Measurements from ENCODE around the gene KHSRP. TPM values are rescaled to one million over a fixed set of nuclear protein-coding genes. Genes with fewer than 3 reads are reported as not detected.
"Not testable (repeated sequence)": the region's sequence is repeated elsewhere in the genome, so short reads cannot be mapped to it uniquely, and the experiment has no call there.

KHSRP gene
- total RNA-seq, 2 donors from 2014 or later, result 214 to 354 TPM

- H3K4me3 Mint-ChIP-seq, result no peak overlapping the region
- no peak overlapping the region for H3K27ac Mint-ChIP-seq
- no peaks in the 10 kb centered on the region for H3K9me3 Mint-ChIP-seq
- H3K36me3 Mint-ChIP-seq (ENCODE audit: low read depth), result peaks cover 91% of the 10 kb centered on the region
- H3K27me3 Mint-ChIP-seq, result no peaks in the 10 kb centered on the region
- no peak for ATAC-seq (replicated peaks)
- no peaks in the 10 kb centered on the region for H3K4me1 Mint-ChIP-seq
Measured at GRCh38 chr19:6416658-6417405, 7.8 kb downstream of the KHSRP start.

GRCh38 chr19:6415591-6416190, 8.9 kb downstream of the KHSRP start:
- no peaks in the 10 kb centered on the region for H3K4me1 Mint-ChIP-seq
- ATAC-seq (replicated peaks), result no peak
- peaks cover 79% of the 10 kb centered on the region for H3K36me3 Mint-ChIP-seq (ENCODE audit: low read depth)
- H3K27ac Mint-ChIP-seq, result no peak overlapping the region
- H3K4me3 Mint-ChIP-seq, result no peak overlapping the region
- no peaks in the 10 kb centered on the region for H3K9me3 Mint-ChIP-seq
- H3K27me3 Mint-ChIP-seq, result no peaks in the 10 kb centered on the region

GRCh38 chr19:6414793-6415590, 9.6 kb downstream of the KHSRP start:
- no peaks in the 10 kb centered on the region for H3K9me3 Mint-ChIP-seq
- ATAC-seq (replicated peaks), result no peak
- H3K36me3 Mint-ChIP-seq (ENCODE audit: low read depth), result peaks cover 72% of the 10 kb centered on the region
- no peak overlapping the region for H3K4me3 Mint-ChIP-seq
- H3K27me3 Mint-ChIP-seq, result no peaks in the 10 kb centered on the region
- H3K27ac Mint-ChIP-seq, result no peak overlapping the region
- no peaks in the 10 kb centered on the region for H3K4me1 Mint-ChIP-seq

GRCh38 chr19:6413721-6414643, 10.6 kb downstream of the KHSRP start:
- no peak for ATAC-seq (replicated peaks)
- Mint-ChIP-seq H3K9me3 (no peaks in the 10 kb centered on the region), H3K36me3 (ENCODE audit: low read depth) (peaks cover 62% of the 10 kb centered on the region), H3K4me1 (no peaks in the 10 kb centered on the region), H3K4me3 (no peak overlapping the region), H3K27ac (no peak overlapping the region), H3K27me3 (no peaks in the 10 kb centered on the region)

GRCh38 chr19:6413291-6413690, 11.3 kb downstream of the KHSRP start:
- no peaks in the 10 kb centered on the region for H3K4me1 Mint-ChIP-seq
- peaks cover 55% of the 10 kb centered on the region for H3K36me3 Mint-ChIP-seq (ENCODE audit: low read depth)
- no peaks in the 10 kb centered on the region for H3K27me3 Mint-ChIP-seq
- no peaks in the 10 kb centered on the region for H3K9me3 Mint-ChIP-seq
- ATAC-seq (replicated peaks), result no peak
- H3K27ac Mint-ChIP-seq, result no peak overlapping the region
- H3K4me3 Mint-ChIP-seq, result no peak overlapping the region

- Mint-ChIP-seq H3K4me3 (no peak overlapping the region), H3K27ac (no peak overlapping the region), H3K36me3 (ENCODE audit: low read depth) (peaks cover 49% of the 10 kb centered on the region), H3K27me3 (no peaks in the 10 kb centered on the region), H3K4me1 (no peaks in the 10 kb centered on the region), H3K9me3 (no peaks in the 10 kb centered on the region)
- peak; percentile 80 for ATAC-seq (replicated peaks)
Measured at GRCh38 chr19:6412447-6413091, 12.0 kb downstream of the KHSRP start.

GRCh38 chr19:6412061-6412446, 12.6 kb downstream of the KHSRP start:
- no peak overlapping the region for H3K27ac Mint-ChIP-seq
- peak; percentile 8 for ATAC-seq (replicated peaks)
- H3K27me3 Mint-ChIP-seq, result no peaks in the 10 kb centered on the region
- peaks cover 44% of the 10 kb centered on the region for H3K36me3 Mint-ChIP-seq (ENCODE audit: low read depth)
- H3K4me1 Mint-ChIP-seq, result no peaks in the 10 kb centered on the region
- no peaks in the 10 kb centered on the region for H3K9me3 Mint-ChIP-seq
- no peak overlapping the region for H3K4me3 Mint-ChIP-seq

GRCh38 chr19:6409346-6409745, 15.3 kb downstream of the KHSRP start:
- no peaks in the 10 kb centered on the region for H3K9me3 Mint-ChIP-seq
- ATAC-seq (replicated peaks), result no peak
- H3K27me3 Mint-ChIP-seq, result no peaks in the 10 kb centered on the region
- no peak overlapping the region for H3K27ac Mint-ChIP-seq
- H3K4me1 Mint-ChIP-seq, result no peaks in the 10 kb centered on the region
- H3K4me3 Mint-ChIP-seq, result no peak overlapping the region
- peaks cover 18% of the 10 kb centered on the region for H3K36me3 Mint-ChIP-seq (ENCODE audit: low read depth)

GRCh38 chr19:6406401-6406800, 18.2 kb downstream of the KHSRP start:
- Mint-ChIP-seq H3K36me3 (ENCODE audit: low read depth) (no peaks in the 10 kb centered on the region), H3K4me3 (no peak overlapping the region), H3K27ac (no peak overlapping the region), H3K9me3 (no peaks in the 10 kb centered on the region), H3K27me3 (no peaks in the 10 kb centered on the region), H3K4me1 (no peaks in the 10 kb centered on the region)
- ATAC-seq (replicated peaks), result no peak

- no peaks in the 10 kb centered on the region for H3K36me3 Mint-ChIP-seq (ENCODE audit: low read depth)
- H3K9me3 Mint-ChIP-seq, result no peaks in the 10 kb centered on the region
- H3K27me3 Mint-ChIP-seq, result no peaks in the 10 kb centered on the region
- no peak for ATAC-seq (replicated peaks)
- no peaks in the 10 kb centered on the region for H3K4me1 Mint-ChIP-seq
- no peak overlapping the region for H3K27ac Mint-ChIP-seq
- no peak overlapping the region for H3K4me3 Mint-ChIP-seq
Measured at GRCh38 chr19:6402837-6403608, 21.6 kb downstream of the KHSRP start.

GRCh38 chr19:6402058-6402457, 22.6 kb downstream of the KHSRP start:
- no peaks in the 10 kb centered on the region for H3K9me3 Mint-ChIP-seq
- no peaks in the 10 kb centered on the region for H3K36me3 Mint-ChIP-seq (ENCODE audit: low read depth)
- H3K27me3 Mint-ChIP-seq, result no peaks in the 10 kb centered on the region
- no peak for ATAC-seq (replicated peaks)
- no peak overlapping the region for H3K27ac Mint-ChIP-seq
- H3K4me1 Mint-ChIP-seq, result no peaks in the 10 kb centered on the region
- H3K4me3 Mint-ChIP-seq, result no peak overlapping the region

GRCh38 chr19:6400062-6400944, 24.3 kb downstream of the KHSRP start:
- not testable (repeated sequence) for H3K4me1 Mint-ChIP-seq; H3K27ac Mint-ChIP-seq; H3K9me3 Mint-ChIP-seq; H3K4me3 Mint-ChIP-seq; H3K27me3 Mint-ChIP-seq; H3K36me3 Mint-ChIP-seq (ENCODE audit: low read depth); ATAC-seq (replicated peaks)
